ENCODE measurements around the gene AKAP10. TPM values are rescaled to one million over a fixed set of nuclear protein-coding genes. Genes with fewer than 3 reads are reported as not detected.
"Not testable (repeated sequence)": the region's sequence is repeated elsewhere in the genome, so short reads cannot be mapped to it uniquely, and the experiment has no call there.

The AKAP10 gene
- 12.8 and 18.7 TPM in 2 replicates for total RNA-seq (2014; rRNA removed; shearing (Covaris generic))

GRCh38 chr17:19977293-19978208 is at the start of gene AKAP10:
AKAP10 (minus strand) TSS chr17:19977828; CDS start chr17:19977679, 149 bp downstream.
- peak within 1 kb of the TSS; percentile 78 for H3K4me3 ChIP-seq (ENCODE audit: insufficient read depth, low read depth, low read length)
- no peaks in the 10 kb centered on the region; the same call in 1 of the 2 replicates for H3K36me3 ChIP-seq (replicated peaks; ENCODE audit: control insufficient read depth, insufficient read depth, low read length)
- DNase-seq = peak; percentile 97
- H3K27me3 ChIP-seq (ENCODE audit: control insufficient read depth, insufficient read depth, low read length) = no peaks in the 10 kb centered on the region

- Histone ChIP-seq H3K36me3 (replicated peaks; ENCODE audit: control insufficient read depth, insufficient read depth, low read length) (no peaks in the 10 kb centered on the region), H3K27me3 (ENCODE audit: control insufficient read depth, insufficient read depth, low read length) (no peaks in the 10 kb centered on the region)
- DNase-seq = no peak
Observed at GRCh38 chr17:20026960-20027359, 49.3 kb upstream of the AKAP10 start.

GRCh38 chr17:20022701-20023100 is 45.1 kb upstream of the AKAP10 start:
- Histone ChIP-seq H3K4me3 (ENCODE audit: insufficient read depth, low read depth, low read length) (no peak overlapping the region), H3K27me3 (ENCODE audit: control insufficient read depth, insufficient read depth, low read length) (no peaks in the 10 kb centered on the region), H3K36me3 (replicated peaks; ENCODE audit: control insufficient read depth, insufficient read depth, low read length) (no peaks in the 10 kb centered on the region)
- DNase-seq = no peak

More at GRCh38 chr17:20026960-20027359, 49.3 kb upstream of the AKAP10 start:
- no peak overlapping the region for H3K4me3 ChIP-seq (ENCODE audit: insufficient read depth, low read depth, low read length)

GRCh38 chr17:20016475-20016992 is 38.9 kb upstream of the AKAP10 start:
- not testable (repeated sequence) for H3K36me3 ChIP-seq (replicated peaks; ENCODE audit: control insufficient read depth, insufficient read depth, low read length); DNase-seq; H3K27me3 ChIP-seq (ENCODE audit: control insufficient read depth, insufficient read depth, low read length)

GRCh38 chr17:20012017-20012536 is 34.4 kb upstream of the AKAP10 start:
- no peak for DNase-seq
- H3K4me3 ChIP-seq (ENCODE audit: insufficient read depth, low read depth, low read length) = no peak overlapping the region
- H3K27me3 ChIP-seq (ENCODE audit: control insufficient read depth, insufficient read depth, low read length) = peaks cover 35% of the 10 kb centered on the region
- no peaks in the 10 kb centered on the region for H3K36me3 ChIP-seq (replicated peaks; ENCODE audit: control insufficient read depth, insufficient read depth, low read length)

More at GRCh38 chr17:20016475-20016992, 38.9 kb upstream of the AKAP10 start:
- H3K4me3 ChIP-seq (ENCODE audit: insufficient read depth, low read depth, low read length) = not testable (repeated sequence)

GRCh38 chr17:20010936-20011335 is 33.3 kb upstream of the AKAP10 start:
- H3K36me3 ChIP-seq (replicated peaks; ENCODE audit: control insufficient read depth, insufficient read depth, low read length) = no peaks in the 10 kb centered on the region
- no peak for DNase-seq
- no peak overlapping the region for H3K4me3 ChIP-seq (ENCODE audit: insufficient read depth, low read depth, low read length)
- peaks cover 35% of the 10 kb centered on the region for H3K27me3 ChIP-seq (ENCODE audit: control insufficient read depth, insufficient read depth, low read length)

GRCh38 chr17:20010099-20010863 is 32.7 kb upstream of the AKAP10 start:
- Histone ChIP-seq H3K27me3 (ENCODE audit: control insufficient read depth, insufficient read depth, low read length) (peaks cover 35% of the 10 kb centered on the region), H3K36me3 (replicated peaks; ENCODE audit: control insufficient read depth, insufficient read depth, low read length) (no peaks in the 10 kb centered on the region), H3K4me3 (ENCODE audit: insufficient read depth, low read depth, low read length) (peak overlapping the region; percentile 58)
- peak; percentile 52 for DNase-seq

- Histone ChIP-seq H3K36me3 (replicated peaks; ENCODE audit: control insufficient read depth, insufficient read depth, low read length) (no peaks in the 10 kb centered on the region), H3K27me3 (ENCODE audit: control insufficient read depth, insufficient read depth, low read length) (peaks cover 35% of the 10 kb centered on the region), H3K4me3 (ENCODE audit: insufficient read depth, low read depth, low read length) (peak within 1 kb of the TSS; percentile 66)
- DNase-seq = peak; percentile 96
Observed at GRCh38 chr17:20009302-20010098, 31.9 kb upstream of the AKAP10 start, which contains the start of gene SPECC1. SPECC1 (plus strand) TSS chr17:20009359; CDS start chr17:20096652, 87,293 bp downstream.

- Histone ChIP-seq H3K27me3 (ENCODE audit: control insufficient read depth, insufficient read depth, low read length) (peaks cover 35% of the 10 kb centered on the region), H3K4me3 (ENCODE audit: insufficient read depth, low read depth, low read length) (peak overlapping the region; percentile 66), H3K36me3 (replicated peaks; ENCODE audit: control insufficient read depth, insufficient read depth, low read length) (no peaks in the 10 kb centered on the region)
- no peak for DNase-seq
Observed at GRCh38 chr17:20009052-20009301, 31.3 kb upstream of the AKAP10 start.

- Histone ChIP-seq H3K4me3 (ENCODE audit: insufficient read depth, low read depth, low read length) (peak overlapping the region; percentile 66), H3K27me3 (ENCODE audit: control insufficient read depth, insufficient read depth, low read length) (peaks cover 35% of the 10 kb centered on the region), H3K36me3 (replicated peaks; ENCODE audit: control insufficient read depth, insufficient read depth, low read length) (no peaks in the 10 kb centered on the region)
- peak; percentile 79 for DNase-seq
Observed at GRCh38 chr17:20008242-20009051, 30.8 kb upstream of the AKAP10 start.

- H3K27me3 ChIP-seq (ENCODE audit: control insufficient read depth, insufficient read depth, low read length) = no peaks in the 10 kb centered on the region
- H3K36me3 ChIP-seq (replicated peaks; ENCODE audit: control insufficient read depth, insufficient read depth, low read length) = no peaks in the 10 kb centered on the region
- peak; percentile 58 for DNase-seq
- H3K4me3 ChIP-seq (ENCODE audit: insufficient read depth, low read depth, low read length) = no peak overlapping the region
Observed at GRCh38 chr17:19996502-19996901, 18.9 kb upstream of the AKAP10 start.

- no peaks in the 10 kb centered on the region for H3K27me3 ChIP-seq (ENCODE audit: control insufficient read depth, insufficient read depth, low read length)
- no peaks in the 10 kb centered on the region for H3K36me3 ChIP-seq (replicated peaks; ENCODE audit: control insufficient read depth, insufficient read depth, low read length)
- H3K4me3 ChIP-seq (ENCODE audit: insufficient read depth, low read depth, low read length) = no peak overlapping the region
- no peak for DNase-seq
Observed at GRCh38 chr17:19996086-19996485, 18.5 kb upstream of the AKAP10 start.

Measured in H7 (cell line).